ENCODE measurements around the gene FAM120A. TPM values are rescaled to one million over a fixed set of nuclear protein-coding genes. Genes with fewer than 3 reads are reported as not detected.

The FAM120A gene
- total RNA-seq, 1 experiment from 2014 or later, result 70.5 TPM

DNA sequence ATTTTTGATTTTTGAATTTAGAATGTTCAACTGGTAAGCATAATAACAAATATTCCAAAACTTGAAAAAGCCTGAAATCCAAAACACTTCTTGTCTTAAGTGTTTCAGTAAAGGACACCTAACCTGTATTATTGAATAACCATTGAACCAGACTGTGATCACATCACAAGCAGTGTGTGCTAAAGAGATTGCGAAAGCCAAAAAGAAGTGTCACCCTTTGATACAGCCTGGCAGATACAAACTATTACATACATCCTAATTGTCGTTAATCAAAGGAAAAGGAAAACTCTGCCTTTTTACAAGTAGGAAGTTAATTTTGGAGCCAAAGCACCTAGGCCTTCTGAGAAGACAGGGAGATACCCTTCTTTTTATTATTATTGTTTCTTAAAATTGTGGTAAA lies 10.3 kb downstream of the FAM120A start:
- no peaks in the 10 kb centered on the region for H3K36me3 ChIP-seq (ENCODE audit: control insufficient read depth, insufficient read depth, low read length)
- CTCF ChIA-PET, result no interaction called here

GRCh38 chr9:93463638-93464248 lies 12.3 kb downstream of the FAM120A start:
- H3K4me3 ChIP-seq (ENCODE audit: low read depth in 2 of 2, low read length in 2 of 2), result no peak overlapping the region
- BruUV-seq (replicated peaks), result no TSS peak
- TF ChIP-seq POLR2AphosphoS5 (IDR thresholded peaks at IDR 0.05; ENCODE audit: low read depth, low read length), result no peak
- no peak for TF ChIP-seq CTCF (IDR thresholded peaks at IDR 0.05)
- in situ Hi-C loops (cut with HindIII; ENCODE audit: low pct_unique_long_range_greater_than_20kb, low sequenced_read_pairs), result no loop called here
- ChIA-PET CTCF (no interaction called here), POLR2A (interaction anchor here (0.6 to 0.7 kb wide), 2 partner anchors 15 to 93 kb away, joined by 4 to 7 read pairs; no protein-coding TSS in a partner anchor)
- H3K4me1 ChIP-seq (ENCODE audit: control insufficient read depth, insufficient read depth, low read length), result peaks cover 40% of the 10 kb centered on the region
- intact Hi-C loops (cut with micrococcal nuclease; ENCODE audit: unreplicated experiment), result no loop called here
- H3K27me3 ChIP-seq (ENCODE audit: control insufficient read depth, insufficient read depth, low read length), result no peaks in the 10 kb centered on the region
- no peak for DNase-seq (ENCODE audit: low read depth, low spot score)
- no peaks in the 10 kb centered on the region for H3K9me3 ChIP-seq (ENCODE audit: control insufficient read depth, insufficient read depth, low read depth, low read length)
- H3K36me3 ChIP-seq (ENCODE audit: control insufficient read depth, insufficient read depth, low read length), result no peaks in the 10 kb centered on the region; the same call in 1 of the 2 replicates
- ATAC-seq, result no peak
- no peak overlapping the region for H3K27ac ChIP-seq (ENCODE audit: low read length)

More for the DNA sequence above, 10.3 kb downstream of the FAM120A start:
- intact Hi-C loops (cut with micrococcal nuclease; ENCODE audit: unreplicated experiment) (no loop called here), in situ Hi-C loops (cut with HindIII; ENCODE audit: low pct_unique_long_range_greater_than_20kb, low sequenced_read_pairs) (no loop called here)
- ATAC-seq (no peak), DNase-seq (ENCODE audit: low read depth, low spot score) (no peak)
- no peak for TF ChIP-seq CTCF (IDR thresholded peaks at IDR 0.05)
- no peak for TF ChIP-seq REST (IDR thresholded peaks at IDR 0.05; ENCODE audit: insufficient read depth in 1 of 2, low read depth in 2 of 2, low read length in 1 of 2)
- no peak for TF ChIP-seq TCF7L2 (IDR thresholded peaks at IDR 0.05; ENCODE audit: low read depth, low read length)
- POLR2A ChIA-PET, result no interaction called here
- H3K4me1 ChIP-seq (ENCODE audit: control insufficient read depth, insufficient read depth, low read length), result peaks cover 31% of the 10 kb centered on the region
- no peak overlapping the region for H3K27ac ChIP-seq (ENCODE audit: low read length)
- BruUV-seq (replicated peaks), result no TSS peak
- no peaks in the 10 kb centered on the region for H3K27me3 ChIP-seq (ENCODE audit: control insufficient read depth, insufficient read depth, low read length)
- no peak overlapping the region for H3K4me3 ChIP-seq (ENCODE audit: low read depth in 2 of 2, low read length in 2 of 2)
- no peaks in the 10 kb centered on the region for H3K9me3 ChIP-seq (ENCODE audit: control insufficient read depth, insufficient read depth, low read depth, low read length)
